ENCODE data around the gene LIPI.

Gene LIPI

DNA sequence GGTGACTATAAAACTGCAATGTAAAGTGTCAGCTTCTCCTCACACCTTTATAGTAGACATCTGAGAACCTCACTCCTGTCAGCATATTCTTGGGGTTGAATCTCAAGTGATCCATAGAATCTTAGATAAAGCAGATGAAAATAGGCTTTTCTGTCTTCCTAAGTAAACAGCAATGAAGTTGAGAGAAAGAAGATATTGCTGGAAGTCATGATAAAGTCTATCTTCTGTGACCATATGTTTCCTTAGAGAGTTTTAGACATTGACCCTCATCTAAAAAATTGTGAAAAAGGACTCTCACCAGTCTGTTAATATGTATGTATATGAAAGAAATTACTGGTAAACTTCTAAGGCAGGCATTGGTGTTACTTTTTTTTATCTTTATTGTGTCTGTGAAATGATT lies 66.8 kb downstream of the LIPI start:
- H3K4me3 Mint-ChIP-seq: no peak overlapping the region
- H3K27me3 Mint-ChIP-seq (ENCODE audit: low read depth): no peaks in the 10 kb centered on the region
- no peaks in the 10 kb centered on the region for H3K4me1 Mint-ChIP-seq
- TF ChIP-seq, protein P1, sequence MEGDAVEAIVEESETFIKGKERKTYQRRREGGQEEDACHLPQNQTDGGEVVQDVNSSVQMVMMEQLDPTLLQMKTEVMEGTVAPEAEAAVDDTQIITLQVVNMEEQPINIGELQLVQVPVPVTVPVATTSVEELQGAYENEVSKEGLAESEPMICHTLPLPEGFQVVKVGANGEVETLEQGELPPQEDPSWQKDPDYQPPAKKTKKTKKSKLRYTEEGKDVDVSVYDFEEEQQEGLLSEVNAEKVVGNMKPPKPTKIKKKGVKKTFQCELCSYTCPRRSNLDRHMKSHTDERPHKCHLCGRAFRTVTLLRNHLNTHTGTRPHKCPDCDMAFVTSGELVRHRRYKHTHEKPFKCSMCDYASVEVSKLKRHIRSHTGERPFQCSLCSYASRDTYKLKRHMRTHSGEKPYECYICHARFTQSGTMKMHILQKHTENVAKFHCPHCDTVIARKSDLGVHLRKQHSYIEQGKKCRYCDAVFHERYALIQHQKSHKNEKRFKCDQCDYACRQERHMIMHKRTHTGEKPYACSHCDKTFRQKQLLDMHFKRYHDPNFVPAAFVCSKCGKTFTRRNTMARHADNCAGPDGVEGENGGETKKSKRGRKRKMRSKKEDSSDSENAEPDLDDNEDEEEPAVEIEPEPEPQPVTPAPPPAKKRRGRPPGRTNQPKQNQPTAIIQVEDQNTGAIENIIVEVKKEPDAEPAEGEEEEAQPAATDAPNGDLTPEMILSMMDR (IDR thresholded peaks at IDR 0.05; ENCODE audit: unreplicated experiment in 3 of 3): no peak
- H3K9me3 Mint-ChIP-seq: peaks cover 15% of the 10 kb centered on the region
- no peak overlapping the region for H3K27ac Mint-ChIP-seq
- no peaks in the 10 kb centered on the region for H3K36me3 Mint-ChIP-seq (ENCODE audit: low read depth)

DNA sequence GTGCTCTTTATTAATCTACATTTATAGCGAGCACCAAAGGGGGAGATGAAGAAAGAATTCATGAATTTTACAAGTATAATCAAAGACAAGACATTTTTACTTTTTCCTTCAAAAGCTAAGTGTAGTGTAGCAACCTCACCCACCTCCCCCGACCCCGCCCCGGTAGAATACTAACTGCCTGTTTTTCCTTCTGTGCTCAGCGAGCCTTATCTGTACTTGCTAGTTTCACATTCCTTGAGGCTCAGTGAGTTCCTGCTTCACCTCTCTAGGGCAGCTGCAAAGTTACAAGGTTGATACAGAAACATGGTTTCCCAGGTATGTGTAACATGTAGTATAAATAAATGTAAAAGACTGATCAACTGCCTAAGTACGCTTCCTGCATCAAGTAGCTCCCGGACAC lies 86.5 kb downstream of the LIPI start:
- TF ChIP-seq, protein P1 (IDR thresholded peaks at IDR 0.05; ENCODE audit: unreplicated experiment in 3 of 3): no peak
- no peaks in the 10 kb centered on the region for H3K27me3 Mint-ChIP-seq (ENCODE audit: low read depth)
- H3K36me3 Mint-ChIP-seq (ENCODE audit: low read depth): peaks cover 11% of the 10 kb centered on the region
- H3K4me1 Mint-ChIP-seq: no peaks in the 10 kb centered on the region
- no peak overlapping the region for H3K4me3 Mint-ChIP-seq
- no peak overlapping the region for H3K27ac Mint-ChIP-seq
- H3K9me3 Mint-ChIP-seq: peaks cover 25% of the 10 kb centered on the region

DNA sequence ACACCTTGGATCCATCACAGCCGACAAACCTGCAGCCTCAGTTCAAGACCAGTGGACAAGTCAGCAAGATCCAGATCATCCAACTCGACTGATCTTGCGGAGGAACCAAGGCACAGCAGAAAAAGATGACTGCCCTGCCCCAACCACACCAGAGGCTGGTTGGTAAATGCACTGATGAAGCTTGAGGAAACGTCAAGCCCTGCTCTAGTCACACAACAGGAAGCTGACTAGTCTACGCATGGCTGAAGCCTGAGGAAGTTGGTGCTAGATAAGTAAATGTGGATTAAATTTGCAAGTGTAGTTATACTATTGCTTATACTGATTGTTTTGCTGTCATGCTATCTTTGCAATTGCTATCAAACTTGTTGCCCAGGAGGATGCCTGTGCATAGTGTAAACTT lies 89.0 kb downstream of the LIPI start:
- Mint-ChIP-seq H3K27me3 (ENCODE audit: low read depth) (no peaks in the 10 kb centered on the region), H3K27ac (no peak overlapping the region), H3K4me1 (no peaks in the 10 kb centered on the region), H3K9me3 (peaks cover 27% of the 10 kb centered on the region), H3K36me3 (ENCODE audit: low read depth) (peaks cover 11% of the 10 kb centered on the region), H3K4me3 (no peak overlapping the region)
- TF ChIP-seq, protein P1 (IDR thresholded peaks at IDR 0.05; ENCODE audit: unreplicated experiment in 3 of 3): no peak

DNA sequence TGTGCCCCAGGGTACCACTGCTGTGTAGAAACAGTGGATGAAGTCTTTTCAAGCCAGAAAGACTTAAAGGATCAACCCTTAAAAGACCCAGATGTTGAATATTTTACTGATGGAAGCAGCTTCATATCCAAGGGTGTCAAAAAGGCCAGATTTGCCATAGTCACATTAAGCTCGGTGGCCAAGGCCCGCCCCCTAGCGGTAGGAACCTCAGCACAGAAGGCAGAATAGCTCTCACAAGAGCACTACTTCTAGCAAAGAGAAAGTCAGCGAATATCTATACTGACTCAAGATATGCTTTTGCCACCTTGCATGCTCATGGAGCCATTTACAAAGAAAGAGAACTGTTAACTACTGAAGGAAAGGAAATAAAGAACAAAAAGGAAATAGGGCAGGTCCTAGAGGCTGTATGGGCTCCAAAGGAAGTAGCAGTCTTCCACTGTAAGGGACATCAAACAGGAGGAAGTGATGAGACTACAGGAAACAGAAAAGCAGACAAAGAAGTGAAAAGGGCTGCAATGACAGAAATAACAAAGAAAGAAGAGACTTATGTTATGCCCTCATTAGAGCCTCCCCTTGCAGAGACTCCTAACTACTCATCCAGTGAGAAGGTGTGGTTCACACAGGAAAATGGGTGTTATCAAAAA lies 90.5 kb downstream of the LIPI start:
- TF ChIP-seq, protein P1 (IDR thresholded peaks at IDR 0.05; ENCODE audit: unreplicated experiment in 3 of 3): no peak
- Mint-ChIP-seq H3K4me3 (no peak overlapping the region), H3K27me3 (ENCODE audit: low read depth) (no peaks in the 10 kb centered on the region), H3K36me3 (ENCODE audit: low read depth) (peaks cover 11% of the 10 kb centered on the region), H3K4me1 (no peaks in the 10 kb centered on the region), H3K9me3 (peaks cover 37% of the 10 kb centered on the region), H3K27ac (no peak overlapping the region)

DNA sequence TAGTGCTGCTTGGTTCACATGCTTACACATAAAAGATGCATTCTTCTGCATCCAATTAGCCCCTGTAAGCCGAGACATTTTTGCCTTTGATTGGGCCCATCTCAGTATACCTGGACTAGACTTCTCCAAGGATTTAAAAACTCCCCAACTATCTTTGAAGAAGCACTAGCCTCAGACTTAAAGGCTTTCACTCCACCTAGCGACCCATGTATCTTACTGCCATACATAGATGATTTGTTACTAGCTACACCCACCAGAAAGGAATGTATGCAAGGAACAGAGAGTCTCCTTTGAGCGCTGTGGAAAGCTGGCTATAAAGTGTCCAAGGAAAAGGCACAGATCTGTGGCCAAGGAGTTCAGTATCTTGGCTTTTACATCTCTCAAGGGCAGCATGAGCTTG lies 91.7 kb downstream of the LIPI start:
- H3K27ac Mint-ChIP-seq: no peak overlapping the region
- no peak overlapping the region for H3K4me3 Mint-ChIP-seq
- H3K4me1 Mint-ChIP-seq: no peaks in the 10 kb centered on the region
- peaks cover 41% of the 10 kb centered on the region for H3K9me3 Mint-ChIP-seq
- peaks cover 8% of the 10 kb centered on the region for H3K36me3 Mint-ChIP-seq (ENCODE audit: low read depth)
- H3K27me3 Mint-ChIP-seq (ENCODE audit: low read depth): no peaks in the 10 kb centered on the region
- TF ChIP-seq, protein P1 (IDR thresholded peaks at IDR 0.05; ENCODE audit: unreplicated experiment in 3 of 3): no peak

DNA sequence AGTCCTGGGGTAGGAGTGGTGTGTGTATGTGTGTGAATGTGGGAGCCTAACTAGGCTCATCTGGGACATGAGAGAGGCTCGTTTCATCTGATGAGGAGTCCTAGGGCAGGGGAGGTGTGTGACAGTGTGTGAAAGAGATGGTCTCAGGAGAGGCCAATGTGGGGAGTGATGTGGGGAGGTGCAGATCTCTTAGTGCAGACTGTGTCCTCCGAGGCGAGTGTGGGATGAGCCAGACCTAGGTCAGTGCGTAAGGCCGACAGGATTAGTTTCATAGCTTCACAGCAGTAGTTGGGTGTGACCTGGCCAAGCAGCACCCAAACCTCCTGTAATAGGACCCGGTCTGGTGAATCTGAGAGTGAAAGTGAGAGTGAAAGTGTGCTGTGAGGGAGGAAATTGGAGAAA lies 94.7 kb downstream of the LIPI start:
- no peak overlapping the region for H3K27ac Mint-ChIP-seq
- TF ChIP-seq, protein P1 (IDR thresholded peaks at IDR 0.05; ENCODE audit: unreplicated experiment in 3 of 3): no peak
- H3K9me3 Mint-ChIP-seq: peaks cover 33% of the 10 kb centered on the region
- H3K27me3 Mint-ChIP-seq (ENCODE audit: low read depth): no peaks in the 10 kb centered on the region
- no peaks in the 10 kb centered on the region for H3K4me1 Mint-ChIP-seq
- H3K4me3 Mint-ChIP-seq: no peak overlapping the region
- peaks cover 8% of the 10 kb centered on the region for H3K36me3 Mint-ChIP-seq (ENCODE audit: low read depth)

Measured in nephron (organoid).